ENCODE measurements around the gene GPC6. TPM values are rescaled to one million over a fixed set of nuclear protein-coding genes. Genes with fewer than 3 reads are reported as not detected.

GPC6 gene
- total and polyA plus RNA-seq, 2 donors (not counting 3 experiments of a cell fraction or from before 2014, with no cell fraction given), result 0.01 TPM; not detected in 1

- no peak overlapping the region for H3K4me2 ChIP-seq (ENCODE audit: insufficient read depth, low read length)
- no peaks in the 10 kb centered on the region for H3K36me3 ChIP-seq (ENCODE audit: control insufficient read depth in 2 of 2, extremely low read depth in 1 of 2, insufficient read depth in 2 of 2, low read length in 2 of 2)
- no peak overlapping the region for H3K4me3 ChIP-seq (replicated peaks in 1 of 3; ENCODE audit: insufficient read depth in 1 of 3, low read depth in 1 of 3, low read length in 3 of 3)
- no peaks in the 10 kb centered on the region for H3K9me1 ChIP-seq (replicated peaks; ENCODE audit: control insufficient read depth, extremely low read depth, insufficient read depth, low read length)
- ChIA-PET CTCF (no interaction called here), POLR2A (no interaction called here)
- dilution Hi-C loops (cut with MboI; ENCODE audit: extremely low pct_ligation_motif_present, low sequenced_read_pairs), result no loop called here
- DNase-seq (ENCODE audit: low read depth, low spot score) (no peak), FAIRE-seq (no peak)
- no peak for TF ChIP-seq CTCF (IDR thresholded peaks at IDR 0.05; ENCODE audit: extremely low read depth in 1 of 2, insufficient read depth in 1 of 2, low read depth in 1 of 2, low read length in 2 of 2)
- no peak for TF ChIP-seq MAX (IDR thresholded peaks at IDR 0.05; ENCODE audit: insufficient read depth, insufficient read length)
- no peak for TF ChIP-seq EZH2 (IDR thresholded peaks at IDR 0.05; ENCODE audit: borderline replicate concordance, low read depth, low read length, severe bottlenecking)
- no peak for TF ChIP-seq JUN (IDR thresholded peaks at IDR 0.05; ENCODE audit: borderline replicate concordance, insufficient read depth, insufficient read length, low read depth)
- no peak for TF ChIP-seq FOS (IDR thresholded peaks at IDR 0.05; ENCODE audit: borderline replicate concordance, insufficient read depth, low read length)
- TF ChIP-seq MYC (IDR thresholded peaks at IDR 0.05; ENCODE audit: low read depth, low read length), result no peak
- no peak for TF ChIP-seq POLR2A (IDR thresholded peaks at IDR 0.05; ENCODE audit: low read depth, low read length)
- TF ChIP-seq POLR2AphosphoS5 (IDR thresholded peaks at IDR 0.05; ENCODE audit: insufficient read depth, low read depth, low read length), result no peak
- no peak for TF ChIP-seq GATA2 (IDR thresholded peaks at IDR 0.05; ENCODE audit: insufficient read depth, insufficient read length, low read depth, low read length)
- H3K27ac ChIP-seq (ENCODE audit: insufficient read depth, low read depth, low read length), result no peak overlapping the region
- H3K9ac ChIP-seq (replicated peaks; ENCODE audit: extremely low read depth, insufficient read depth, low read length), result no peak overlapping the region
- intact Hi-C loops (cut with micrococcal nuclease), result loop anchor here (5.0 kb wide), 1 partner anchor 78 kb away; no protein-coding TSS in a partner anchor
- H3K9me3 ChIP-seq (replicated peaks; ENCODE audit: control insufficient read depth, insufficient read depth, low read length), result no peaks in the 10 kb centered on the region
- H3K27me3 ChIP-seq (ENCODE audit: control insufficient read depth in 2 of 2, insufficient read depth in 2 of 2, low read length in 2 of 2), result no peaks in the 10 kb centered on the region
- H4K20me1 ChIP-seq (replicated peaks; ENCODE audit: control insufficient read depth, extremely low read depth, insufficient read depth, low read length), result no peaks in the 10 kb centered on the region
- BruUV-seq (replicated peaks), result no TSS peak
- no peaks in the 10 kb centered on the region for H3K4me1 ChIP-seq (ENCODE audit: control insufficient read depth, extremely low read depth, insufficient read depth, low read length)
- H2AFZ ChIP-seq (ENCODE audit: low read depth, low read length), result no peak overlapping the region
- H3K79me2 ChIP-seq (ENCODE audit: control insufficient read depth, insufficient read depth, low read length), result no peaks in the 10 kb centered on the region
Observed at GRCh38 chr13:94234738-94235137, 1008.1 kb downstream of the GPC6 start.

Measured in endothelial cell of umbilical vein (primary cell).